HFF-Myc (cell line): ENCODE measurements around the gene RAP1GAP2.

Experiments
- DNase-seq: peaks from one replicate; pipeline ENCODE4 v3.0.0-alpha.2; 2011; ENCODE audit warnings: low read depth; ENCODE audit errors: extremely low read depth
- H3K4me3 ChIP-seq: replicated peaks from 2 replicates; pipeline ENCODE4 v1.5.1; 2011; ENCODE audit warnings: low read depth, mild to moderate bottlenecking, control low read depth, low read length
- TF ChIP-seq, protein P1 (sequence below): IDR thresholded peaks from 2 replicates; pipeline ENCODE4 v1.5.1; 2012; ENCODE audit warnings: mild to moderate bottlenecking, low read depth, low read length, control low read depth; ENCODE audit errors: missing control alignments

The RAP1GAP2 gene

DNA sequence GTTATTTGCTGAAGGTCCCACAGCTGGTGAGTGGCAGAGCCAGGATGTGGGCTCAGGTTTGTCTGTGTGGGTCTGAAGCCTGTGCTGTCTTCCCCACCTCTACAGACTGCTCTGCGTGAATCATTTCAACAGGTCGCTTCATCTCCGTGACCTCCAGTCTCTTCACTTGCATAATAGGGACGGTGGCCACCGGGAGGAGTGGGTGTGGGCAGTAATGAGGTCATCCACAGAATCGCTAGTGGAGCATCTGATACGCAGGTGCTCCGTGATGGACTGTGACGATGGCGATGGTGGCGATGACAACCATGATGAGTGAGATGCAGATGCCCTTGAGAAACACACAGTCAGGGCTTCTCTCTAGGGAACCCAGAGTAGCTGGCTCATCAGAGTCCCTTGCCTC lies 120.2 kb downstream of the RAP1GAP2 start:
- H3K4me3 ChIP-seq, result no peak overlapping the region
- no peak for DNase-seq
- TF ChIP-seq, protein P1, sequence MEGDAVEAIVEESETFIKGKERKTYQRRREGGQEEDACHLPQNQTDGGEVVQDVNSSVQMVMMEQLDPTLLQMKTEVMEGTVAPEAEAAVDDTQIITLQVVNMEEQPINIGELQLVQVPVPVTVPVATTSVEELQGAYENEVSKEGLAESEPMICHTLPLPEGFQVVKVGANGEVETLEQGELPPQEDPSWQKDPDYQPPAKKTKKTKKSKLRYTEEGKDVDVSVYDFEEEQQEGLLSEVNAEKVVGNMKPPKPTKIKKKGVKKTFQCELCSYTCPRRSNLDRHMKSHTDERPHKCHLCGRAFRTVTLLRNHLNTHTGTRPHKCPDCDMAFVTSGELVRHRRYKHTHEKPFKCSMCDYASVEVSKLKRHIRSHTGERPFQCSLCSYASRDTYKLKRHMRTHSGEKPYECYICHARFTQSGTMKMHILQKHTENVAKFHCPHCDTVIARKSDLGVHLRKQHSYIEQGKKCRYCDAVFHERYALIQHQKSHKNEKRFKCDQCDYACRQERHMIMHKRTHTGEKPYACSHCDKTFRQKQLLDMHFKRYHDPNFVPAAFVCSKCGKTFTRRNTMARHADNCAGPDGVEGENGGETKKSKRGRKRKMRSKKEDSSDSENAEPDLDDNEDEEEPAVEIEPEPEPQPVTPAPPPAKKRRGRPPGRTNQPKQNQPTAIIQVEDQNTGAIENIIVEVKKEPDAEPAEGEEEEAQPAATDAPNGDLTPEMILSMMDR, result no peak

DNA sequence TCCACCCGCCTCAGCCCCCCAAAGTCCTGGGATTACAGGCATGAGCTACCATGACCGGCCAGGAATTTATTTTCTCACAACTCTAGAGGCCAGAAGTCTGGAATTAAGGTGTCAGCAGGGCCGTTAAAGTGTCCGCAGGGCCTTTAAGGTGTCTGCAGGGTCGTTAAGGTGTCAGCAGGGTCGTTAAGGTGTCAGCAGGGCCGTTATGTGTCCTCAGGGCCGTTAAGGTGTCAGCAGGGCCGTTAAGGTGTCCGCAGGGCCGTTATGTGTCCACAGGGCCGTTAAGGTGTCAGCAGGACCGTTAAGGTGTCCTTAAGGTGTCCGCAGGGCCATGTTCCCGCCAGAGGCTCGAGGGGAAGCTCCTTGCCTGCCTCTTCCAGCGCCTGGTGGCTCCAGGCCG lies 125.2 kb downstream of the RAP1GAP2 start:
- TF ChIP-seq, protein P1, result no peak
- DNase-seq, result no peak
- no peak overlapping the region for H3K4me3 ChIP-seq

- DNase-seq, result no peak
- no peak overlapping the region for H3K4me3 ChIP-seq
- TF ChIP-seq, protein P1, result no peak
Measured at GRCh38 chr17:2924211-2924610, 128.0 kb downstream of the RAP1GAP2 start.

DNA sequence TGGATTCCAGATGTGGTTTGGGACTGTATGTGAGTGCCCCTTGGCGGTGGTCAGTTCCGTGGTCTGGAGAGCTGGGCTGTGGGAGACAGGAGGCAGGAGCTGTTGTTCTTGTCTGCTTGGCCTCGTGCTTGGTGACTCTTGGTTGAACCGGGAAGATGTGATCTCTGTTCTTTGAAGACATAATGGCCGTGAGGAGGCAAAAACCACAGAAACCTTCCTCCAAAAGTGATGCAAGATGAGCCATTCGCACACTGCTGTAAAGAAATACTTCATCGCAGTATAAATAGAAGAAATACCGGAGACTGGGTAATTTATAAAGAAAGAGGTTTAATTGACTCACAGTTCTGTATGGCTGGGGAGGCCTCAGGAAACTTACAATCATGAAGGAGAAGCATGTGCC lies 128.8 kb downstream of the RAP1GAP2 start:
- no peak overlapping the region for H3K4me3 ChIP-seq
- TF ChIP-seq, protein P1, result no peak
- no peak for DNase-seq

- DNase-seq, result no peak
- H3K4me3 ChIP-seq, result no peak overlapping the region
- TF ChIP-seq, protein P1, result no peak
Measured at GRCh38 chr17:2926019-2926650, 129.9 kb downstream of the RAP1GAP2 start.

- no peak overlapping the region for H3K4me3 ChIP-seq
- no peak for DNase-seq
- TF ChIP-seq, protein P1, result no peak
Measured at GRCh38 chr17:2928294-2928890, 132.2 kb downstream of the RAP1GAP2 start.
